ENCODE measurements around the gene PLEKHM3. TPM values are rescaled to one million over a fixed set of nuclear protein-coding genes. Genes with fewer than 3 reads are reported as not detected.

PLEKHM3 gene
- total RNA-seq, 1 donor from 2014 or later: 18.3 TPM

- Histone ChIP-seq H3K9me3 (no peaks in the 10 kb centered on the region), H3K4me3 (no peak overlapping the region), H3K4me1 (peaks cover 0 to 4% of the 10 kb centered on the region in 2 donors), H3K27me3 (no peaks in the 10 kb centered on the region), H3K36me3 (no peaks in the 10 kb centered on the region), H3K27ac (no peak overlapping the region)
- no peak for DNase-seq (ENCODE audit: low spot score in 2 of 2)
- no peak for TF ChIP-seq CTCF (IDR thresholded peaks at IDR 0.05)
- intact Hi-C loops (cut with DNase I): no loop called here
Observed at GRCh38 chr2:207845202-207845864, 180.0 kb downstream of the PLEKHM3 start.

- no peaks in the 10 kb centered on the region for H3K36me3 ChIP-seq
- no peak for TF ChIP-seq CTCF (IDR thresholded peaks at IDR 0.05)
- H3K4me1 ChIP-seq: peaks cover 0 to 4% of the 10 kb centered on the region in 2 donors
- no peak overlapping the region for H3K27ac ChIP-seq
- intact Hi-C loops (cut with DNase I): no loop called here
- no peaks in the 10 kb centered on the region for H3K9me3 ChIP-seq
- DNase-seq (ENCODE audit: low spot score in 2 of 2): no peak
- H3K27me3 ChIP-seq: no peaks in the 10 kb centered on the region
- no peak overlapping the region for H3K4me3 ChIP-seq
Observed at GRCh38 chr2:207844648-207845047, 180.7 kb downstream of the PLEKHM3 start.

- Histone ChIP-seq H3K4me1 (peaks cover 0 to 5% of the 10 kb centered on the region in 2 donors), H3K36me3 (no peaks in the 10 kb centered on the region), H3K27me3 (no peaks in the 10 kb centered on the region), H3K27ac (no peak overlapping the region), H3K9me3 (no peaks in the 10 kb centered on the region), H3K4me3 (no peak overlapping the region)
- TF ChIP-seq CTCF (IDR thresholded peaks at IDR 0.05): no peak
- intact Hi-C loops (cut with DNase I): no loop called here
- DNase-seq (ENCODE audit: low spot score in 2 of 2): no peak
Observed at GRCh38 chr2:207840101-207840500, 185.2 kb downstream of the PLEKHM3 start.

GRCh38 chr2:207839575-207839974 lies 185.8 kb downstream of the PLEKHM3 start:
- no peaks in the 10 kb centered on the region for H3K36me3 ChIP-seq
- H3K27me3 ChIP-seq: no peaks in the 10 kb centered on the region
- no peak for DNase-seq (ENCODE audit: low spot score in 2 of 2)
- H3K27ac ChIP-seq: no peak overlapping the region
- peaks cover 0 to 5% of the 10 kb centered on the region in 2 donors for H3K4me1 ChIP-seq
- no peak for TF ChIP-seq CTCF (IDR thresholded peaks at IDR 0.05)
- no peak overlapping the region for H3K4me3 ChIP-seq
- intact Hi-C loops (cut with DNase I): no loop called here
- no peaks in the 10 kb centered on the region for H3K9me3 ChIP-seq

GRCh38 chr2:207839028-207839427 lies 186.3 kb downstream of the PLEKHM3 start:
- no peak for DNase-seq (ENCODE audit: low spot score in 2 of 2)
- intact Hi-C loops (cut with DNase I): no loop called here
- TF ChIP-seq CTCF (IDR thresholded peaks at IDR 0.05): no peak

More at GRCh38 chr2:207839028-207839427, 186.3 kb downstream of the PLEKHM3 start:
- Histone ChIP-seq H3K4me1 (peaks cover 0 to 5% of the 10 kb centered on the region in 2 donors), H3K27ac (no peak overlapping the region), H3K27me3 (no peaks in the 10 kb centered on the region), H3K36me3 (no peaks in the 10 kb centered on the region), H3K9me3 (no peaks in the 10 kb centered on the region), H3K4me3 (no peak overlapping the region)

Measured in ascending aorta (tissue), 2 donors.